Measurements from ENCODE around the gene SLC8A2.
A peak's percentile ranks its signal among the peaks of the same experiment; 100 is the strongest.

SLC8A2 gene, protein sequence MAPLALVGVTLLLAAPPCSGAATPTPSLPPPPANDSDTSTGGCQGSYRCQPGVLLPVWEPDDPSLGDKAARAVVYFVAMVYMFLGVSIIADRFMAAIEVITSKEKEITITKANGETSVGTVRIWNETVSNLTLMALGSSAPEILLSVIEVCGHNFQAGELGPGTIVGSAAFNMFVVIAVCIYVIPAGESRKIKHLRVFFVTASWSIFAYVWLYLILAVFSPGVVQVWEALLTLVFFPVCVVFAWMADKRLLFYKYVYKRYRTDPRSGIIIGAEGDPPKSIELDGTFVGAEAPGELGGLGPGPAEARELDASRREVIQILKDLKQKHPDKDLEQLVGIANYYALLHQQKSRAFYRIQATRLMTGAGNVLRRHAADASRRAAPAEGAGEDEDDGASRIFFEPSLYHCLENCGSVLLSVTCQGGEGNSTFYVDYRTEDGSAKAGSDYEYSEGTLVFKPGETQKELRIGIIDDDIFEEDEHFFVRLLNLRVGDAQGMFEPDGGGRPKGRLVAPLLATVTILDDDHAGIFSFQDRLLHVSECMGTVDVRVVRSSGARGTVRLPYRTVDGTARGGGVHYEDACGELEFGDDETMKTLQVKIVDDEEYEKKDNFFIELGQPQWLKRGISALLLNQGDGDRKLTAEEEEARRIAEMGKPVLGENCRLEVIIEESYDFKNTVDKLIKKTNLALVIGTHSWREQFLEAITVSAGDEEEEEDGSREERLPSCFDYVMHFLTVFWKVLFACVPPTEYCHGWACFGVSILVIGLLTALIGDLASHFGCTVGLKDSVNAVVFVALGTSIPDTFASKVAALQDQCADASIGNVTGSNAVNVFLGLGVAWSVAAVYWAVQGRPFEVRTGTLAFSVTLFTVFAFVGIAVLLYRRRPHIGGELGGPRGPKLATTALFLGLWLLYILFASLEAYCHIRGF

DNA sequence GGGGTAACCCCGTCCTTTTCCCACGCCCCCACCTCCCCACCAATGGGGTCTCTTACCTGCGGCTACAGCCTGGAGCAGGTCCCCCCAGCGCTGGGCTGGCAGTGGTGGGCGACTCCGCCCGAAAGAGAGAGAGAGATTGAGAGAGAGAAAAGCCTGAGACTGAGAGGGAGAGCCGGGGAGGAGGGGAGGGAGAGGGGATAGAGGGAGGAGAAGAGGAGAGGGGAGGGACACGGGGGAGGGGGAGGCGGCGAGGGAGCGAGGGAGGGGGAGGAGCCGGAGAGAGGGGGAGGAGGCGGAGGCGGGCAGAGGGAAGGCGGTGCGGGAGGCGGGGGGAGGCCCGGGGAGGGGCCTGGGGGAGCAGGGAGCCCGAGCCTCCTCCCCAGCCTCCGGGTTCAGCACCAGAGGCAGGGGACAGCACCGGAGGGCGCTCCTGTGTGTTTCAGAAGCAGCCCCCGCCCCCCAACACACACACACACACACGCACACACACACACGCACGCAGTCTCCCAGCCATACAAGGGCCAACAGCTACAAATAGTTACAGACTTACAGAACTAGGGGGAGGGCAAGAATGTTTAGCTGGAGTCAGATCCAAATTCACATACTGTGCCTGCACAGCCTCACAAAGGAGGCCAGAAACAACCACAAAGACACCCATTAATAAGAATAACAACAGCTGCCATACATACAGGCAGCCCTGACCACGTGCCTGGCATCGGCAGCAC is at the start of gene SLC8A2:
Gene SLC8A2 (minus strand): TSS at position 161 of the 725 bp plus-strand sequence. CDS start 5,490 bp downstream, outside the sequence.
- TF ChIP-seq ZNF274 (IDR thresholded peaks at IDR 0.05; ENCODE audit: low read depth, low read length): no peak
- H3K4me3 ChIP-seq (ENCODE audit: low read length): no peak within 1 kb of the TSS

DNA sequence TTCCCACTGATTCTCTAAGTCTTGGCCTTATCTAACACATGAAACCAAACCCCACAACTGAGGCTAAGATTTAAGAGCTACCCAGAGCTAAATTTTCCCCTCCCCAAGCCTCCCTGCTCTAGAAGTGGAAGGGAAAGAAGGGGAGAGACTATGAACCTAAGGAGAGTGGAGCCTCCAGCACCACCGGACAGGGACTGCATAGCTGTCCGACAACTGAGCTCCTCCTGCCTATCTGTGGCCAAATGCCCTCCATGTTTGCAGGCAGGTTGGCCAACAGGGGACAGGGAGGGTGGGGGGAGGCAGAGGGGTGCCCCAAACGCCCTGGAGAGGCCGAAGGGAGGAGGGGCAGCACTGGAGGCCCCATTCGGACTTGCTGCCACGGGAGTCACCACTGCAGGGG is 49.1 kb upstream of the SLC8A2 start:
- TF ChIP-seq ZNF274 (IDR thresholded peaks at IDR 0.05; ENCODE audit: low read depth, low read length): no peak
- no peak overlapping the region for H3K4me3 ChIP-seq (ENCODE audit: low read length)

DNA sequence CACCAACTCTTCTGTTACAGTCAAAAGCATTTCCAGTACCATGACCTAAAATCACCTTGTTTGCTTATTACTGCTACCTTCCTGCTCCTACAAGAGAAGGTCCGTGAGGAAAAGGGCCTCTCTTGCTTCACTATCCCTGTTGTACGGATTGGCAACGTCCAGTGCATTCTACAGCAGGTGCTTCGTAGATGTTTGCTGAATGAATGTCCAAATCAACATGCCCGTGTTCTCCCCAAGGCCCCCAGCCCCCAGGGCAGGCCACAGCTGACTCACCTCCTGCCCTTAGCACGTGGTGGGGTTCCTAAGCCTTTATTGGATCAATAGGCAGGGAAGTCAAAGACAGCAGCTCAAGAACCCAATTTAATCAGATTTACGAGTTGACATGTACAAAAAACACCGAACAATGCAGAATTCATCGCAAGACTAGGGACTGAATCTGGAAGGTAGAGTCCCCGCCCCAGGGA is 48.7 kb upstream of the SLC8A2 start:
- no peak for TF ChIP-seq ZNF274 (IDR thresholded peaks at IDR 0.05; ENCODE audit: low read depth, low read length)
- no peak overlapping the region for H3K4me3 ChIP-seq (ENCODE audit: low read length)

DNA sequence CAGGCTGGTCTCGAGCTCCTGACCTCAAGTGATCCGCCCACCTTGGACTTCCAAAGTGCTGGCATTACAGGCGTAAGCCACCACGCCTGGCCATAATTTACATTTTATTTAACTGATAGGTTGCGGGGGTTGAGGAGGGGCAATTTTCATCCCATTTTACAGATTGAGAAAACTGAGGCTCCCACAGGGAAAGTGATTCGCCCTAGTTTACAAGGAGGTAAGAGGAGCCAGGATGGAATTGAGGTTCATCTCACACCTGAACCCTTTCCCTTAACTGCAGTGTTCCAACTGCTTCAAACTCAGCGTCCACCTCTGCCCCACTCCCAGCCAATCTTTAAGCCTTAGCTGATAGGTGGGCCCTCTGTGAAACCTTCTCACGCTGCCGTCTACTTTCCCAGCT is 47.2 kb upstream of the SLC8A2 start:
- TF ChIP-seq ZNF274 (IDR thresholded peaks at IDR 0.05; ENCODE audit: low read depth, low read length): no peak
- H3K4me3 ChIP-seq (ENCODE audit: low read length): no peak overlapping the region; the same call in 1 of the 2 replicates

DNA sequence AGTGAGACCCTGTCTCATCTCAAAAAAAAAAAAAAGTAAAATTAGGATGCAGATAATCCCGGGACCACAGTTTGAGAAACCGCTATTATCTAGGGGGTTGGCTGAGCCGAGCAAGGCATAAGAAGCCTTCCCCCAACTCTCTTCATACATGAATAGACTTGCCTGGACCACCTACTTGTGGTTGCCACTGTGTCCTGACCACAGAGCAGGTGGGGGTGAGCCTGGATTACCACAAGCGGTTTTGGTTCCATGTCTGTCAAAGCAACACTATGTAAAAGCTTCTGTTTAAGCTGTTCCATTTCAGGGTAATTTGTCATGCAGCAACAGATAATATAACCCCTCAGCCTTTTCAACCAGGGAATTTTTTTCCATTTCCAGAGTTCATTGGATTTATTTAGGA is 46.4 kb upstream of the SLC8A2 start:
- no peak overlapping the region; the same call in 1 of the 2 replicates for H3K4me3 ChIP-seq (ENCODE audit: low read length)
- no peak for TF ChIP-seq ZNF274 (IDR thresholded peaks at IDR 0.05; ENCODE audit: low read depth, low read length)

DNA sequence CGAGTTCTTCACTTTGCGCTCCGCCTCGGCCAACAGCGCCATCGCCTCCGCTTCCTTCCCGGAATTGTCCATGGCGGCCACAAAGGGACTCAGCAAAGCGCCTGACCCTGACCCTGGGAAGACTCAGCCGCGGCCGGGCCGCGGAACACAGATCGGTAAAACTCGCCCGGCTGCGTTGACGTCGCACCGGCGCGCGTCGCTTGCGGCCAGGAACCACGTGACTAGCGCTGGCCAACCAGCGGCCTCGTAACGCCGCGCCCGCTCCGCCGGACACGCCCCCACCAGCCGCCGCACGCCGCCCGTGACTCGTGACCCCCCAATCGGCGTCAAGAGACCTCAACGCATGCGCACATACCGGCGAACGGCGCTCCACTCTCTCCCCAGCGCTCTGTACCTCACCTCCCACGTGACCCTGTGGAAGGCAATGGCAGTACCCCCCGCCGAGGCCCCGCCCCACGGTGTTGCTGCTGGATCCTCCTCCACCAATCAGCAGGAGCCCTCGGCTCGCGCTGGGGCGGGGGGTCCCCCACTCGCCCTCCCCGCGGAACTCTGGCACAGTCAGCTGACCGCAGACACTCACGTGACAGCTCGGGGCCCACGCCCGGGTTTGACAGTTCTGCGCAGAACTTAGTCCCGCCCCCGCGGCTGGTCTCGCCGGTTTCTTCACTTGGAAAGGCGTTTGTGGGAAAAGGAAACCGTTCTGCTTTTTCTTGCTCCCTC is 43.3 kb upstream of the SLC8A2 start, which contains the start of gene NAPA:
Gene NAPA (minus strand): TSS at position 195 of the 720 bp plus-strand sequence. CDS start 123 bp downstream, at position 72.
- TF ChIP-seq ZNF274 (IDR thresholded peaks at IDR 0.05; ENCODE audit: low read depth, low read length): no peak
- H3K4me3 ChIP-seq (ENCODE audit: low read length): peak within 1 kb of the TSS; percentile 80

DNA sequence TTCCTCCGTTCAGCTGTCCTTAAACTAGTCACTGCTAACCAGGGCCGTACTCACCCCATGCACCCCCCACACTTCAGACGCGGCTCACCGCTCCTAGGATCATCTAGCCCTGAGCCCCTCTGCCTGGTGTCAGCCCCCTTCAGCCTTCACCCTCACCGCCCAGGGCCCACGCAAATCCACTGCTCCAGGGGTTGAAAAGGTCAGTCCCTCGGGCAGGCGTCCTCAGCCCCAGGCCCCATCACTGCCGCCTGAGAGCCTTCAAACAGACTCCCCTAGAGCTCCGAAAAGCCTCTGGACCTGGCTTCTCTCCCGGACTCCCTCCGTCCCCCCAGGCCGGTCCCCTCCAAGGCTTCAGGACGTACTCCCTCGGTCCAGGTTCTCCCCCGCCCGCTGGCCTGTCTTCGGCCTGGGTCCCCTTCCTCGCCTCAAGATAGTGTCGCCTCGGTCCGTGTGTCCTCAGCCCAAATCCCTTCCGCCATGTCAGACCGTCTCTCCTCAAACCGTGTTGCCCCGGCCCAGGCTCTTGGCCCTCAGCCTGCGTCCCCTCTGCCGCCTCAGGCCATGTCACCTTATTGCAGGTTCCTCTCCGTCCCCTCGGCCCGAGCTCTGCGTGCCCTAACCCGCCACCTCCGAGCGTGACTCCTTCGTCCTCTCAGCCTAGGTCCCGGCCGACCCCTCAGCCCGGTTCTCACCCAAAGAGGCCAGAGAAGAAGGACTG is 42.6 kb upstream of the SLC8A2 start:
- TF ChIP-seq ZNF274 (IDR thresholded peaks at IDR 0.05; ENCODE audit: low read depth, low read length): no peak
- H3K4me3 ChIP-seq (ENCODE audit: low read length): peak overlapping the region; percentile 80

DNA sequence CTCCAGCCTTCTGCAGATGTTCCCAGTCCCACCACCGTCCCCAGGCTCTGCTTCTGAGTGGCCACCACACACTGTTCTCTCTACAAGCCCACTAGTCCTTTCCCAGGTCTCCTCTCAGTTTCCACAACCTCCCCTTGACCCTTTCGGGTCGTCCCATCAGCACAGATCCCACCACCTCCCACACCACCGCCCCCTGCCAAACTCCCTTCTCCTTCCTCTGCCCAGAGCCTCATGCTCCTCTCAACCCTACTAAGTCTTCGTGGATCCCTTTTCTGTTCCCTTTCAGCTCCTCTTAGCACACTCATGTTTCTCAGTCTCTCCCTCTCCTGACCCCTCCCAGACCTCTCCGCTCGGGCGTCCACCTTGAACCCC is 41.2 kb upstream of the SLC8A2 start:
- peak overlapping the region; percentile 80; the same call in 1 of the 2 replicates for H3K4me3 ChIP-seq (ENCODE audit: low read length)
- TF ChIP-seq ZNF274 (IDR thresholded peaks at IDR 0.05; ENCODE audit: low read depth, low read length): no peak

DNA sequence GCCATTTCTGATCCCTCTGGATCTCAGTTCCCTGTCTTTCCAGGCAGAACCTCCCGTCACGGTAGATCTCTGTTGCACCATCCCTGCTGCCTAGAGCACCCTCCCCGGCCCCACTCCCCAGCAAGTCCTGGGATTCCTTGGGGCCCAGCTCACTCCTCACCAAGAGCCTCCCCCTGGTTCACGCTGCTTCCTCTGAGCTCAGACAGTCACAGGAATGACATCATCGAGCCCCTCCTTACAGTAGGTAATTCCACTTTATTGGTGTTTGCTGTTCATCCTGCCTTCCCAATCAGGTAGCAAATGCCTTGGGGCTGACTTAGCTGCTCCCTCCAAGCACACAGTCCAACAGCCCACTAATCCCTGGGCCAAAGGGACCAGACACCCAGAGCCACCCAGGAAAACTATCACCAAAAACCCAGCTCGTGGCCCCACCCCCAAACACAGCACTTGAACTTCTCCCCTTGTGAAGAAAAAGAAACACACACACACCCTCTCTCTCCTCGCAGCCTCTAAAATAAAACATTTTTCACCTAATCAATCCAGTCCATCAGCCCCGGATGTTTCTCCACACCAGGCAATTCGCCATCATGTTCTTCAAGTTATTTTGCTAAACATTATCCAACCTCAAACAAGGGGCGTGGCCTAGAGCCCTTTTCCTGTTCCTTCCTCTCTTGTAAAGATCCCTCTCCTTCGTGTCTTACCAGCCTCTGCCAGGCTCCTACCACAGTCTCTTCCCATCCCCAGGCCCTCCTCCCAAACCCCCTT is 40.7 kb upstream of the SLC8A2 start:
- H3K4me3 ChIP-seq (ENCODE audit: low read length): peak overlapping the region; percentile 80; the same call in 1 of the 2 replicates
- no peak for TF ChIP-seq ZNF274 (IDR thresholded peaks at IDR 0.05; ENCODE audit: low read depth, low read length)

DNA sequence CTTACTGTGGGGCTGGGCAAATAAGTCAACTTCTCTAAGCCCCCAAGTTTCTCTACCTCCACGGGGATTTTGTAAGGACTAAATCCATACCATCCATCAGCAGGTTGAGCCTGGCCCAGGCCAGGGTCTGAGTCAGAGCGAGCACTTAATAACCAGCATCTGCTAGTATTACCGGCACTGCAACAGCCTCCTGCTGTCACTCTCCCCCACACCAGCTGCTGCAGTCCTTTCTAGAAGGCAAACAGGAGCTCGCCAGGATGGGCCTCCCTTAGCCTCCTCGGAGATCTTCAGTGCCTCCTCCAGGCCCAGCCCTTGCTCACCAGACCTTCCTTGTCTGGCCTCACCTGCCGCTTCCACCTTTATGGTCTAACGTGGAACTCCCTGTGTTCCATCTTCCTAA is 40.0 kb upstream of the SLC8A2 start:
- H3K4me3 ChIP-seq (ENCODE audit: low read length): no peak overlapping the region

DNA sequence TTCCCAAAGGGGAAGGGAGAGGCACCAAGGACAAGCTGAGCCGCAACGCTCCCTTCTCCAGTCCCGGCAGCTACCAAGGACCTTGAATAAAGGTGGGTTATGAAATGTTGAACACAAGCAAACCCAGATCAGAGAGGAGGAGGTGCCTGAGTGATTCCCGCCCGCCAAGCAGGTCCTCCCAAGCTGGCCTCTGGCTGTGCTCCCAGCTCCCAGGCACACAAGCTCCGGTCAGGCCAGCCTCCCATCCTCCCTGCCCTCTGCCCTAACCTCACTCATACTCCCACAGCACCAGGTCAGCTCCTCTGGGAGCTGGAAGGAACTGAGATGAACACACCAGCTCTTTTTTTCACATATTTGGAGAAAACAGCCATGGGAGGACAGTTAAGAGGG is 39.4 kb upstream of the SLC8A2 start:
- TF ChIP-seq ZNF274 (IDR thresholded peaks at IDR 0.05; ENCODE audit: low read depth, low read length): no peak
- no peak overlapping the region for H3K4me3 ChIP-seq (ENCODE audit: low read length)

More for the DNA sequence above, 40.0 kb upstream of the SLC8A2 start:
- TF ChIP-seq ZNF274 (IDR thresholded peaks at IDR 0.05; ENCODE audit: low read depth, low read length): no peak
